Brain microvascular endothelial cell (primary cell): ENCODE results near the gene FNDC3B.

Source experiments
- DNase-seq: peaks from one replicate; pipeline ENCODE4 v3.0.0-alpha.2; 2020
- H3K27ac ChIP-seq: fragments of 250-450 bp; sonication (Bioruptor Pico); 2 replicates; pipeline ENCODE4 v1.5.1; 2020; ENCODE audit warnings: mild to moderate bottlenecking, moderate library complexity
- H3K27me3 ChIP-seq: fragments of 250-450 bp; sonication (Bioruptor Pico); replicated peaks from 2 replicates; pipeline ENCODE4 v1.5.1; 2020; ENCODE audit warnings: mild to moderate bottlenecking
- H3K36me3 ChIP-seq: fragments of 250-450 bp; sonication (Bioruptor Pico); replicated peaks from 2 replicates; pipeline ENCODE4 v1.5.1; 2020; ENCODE audit warnings: mild to moderate bottlenecking
- H3K4me3 ChIP-seq: 2 replicates; pipeline ENCODE4 v1.5.1; 2011; ENCODE audit warnings: low read depth, mild to moderate bottlenecking, control low read depth, low read length, moderate library complexity
- in situ Hi-C: cut with HindIII; loops from 2 replicates; pipeline ENCODE4 v1.10.0; 2017; ENCODE audit warnings: low sequenced_read_pairs, low pct_ligation_motif_present
- TF ChIP-seq, protein P1 (sequence below): IDR thresholded peaks from 2 replicates; pipeline ENCODE4 v1.5.1; 2011; ENCODE audit warnings: low read depth, mild to moderate bottlenecking, moderate library complexity, low read length, control low read depth, inconsistent platforms; ENCODE audit errors: missing control alignments

Gene FNDC3B

DNA sequence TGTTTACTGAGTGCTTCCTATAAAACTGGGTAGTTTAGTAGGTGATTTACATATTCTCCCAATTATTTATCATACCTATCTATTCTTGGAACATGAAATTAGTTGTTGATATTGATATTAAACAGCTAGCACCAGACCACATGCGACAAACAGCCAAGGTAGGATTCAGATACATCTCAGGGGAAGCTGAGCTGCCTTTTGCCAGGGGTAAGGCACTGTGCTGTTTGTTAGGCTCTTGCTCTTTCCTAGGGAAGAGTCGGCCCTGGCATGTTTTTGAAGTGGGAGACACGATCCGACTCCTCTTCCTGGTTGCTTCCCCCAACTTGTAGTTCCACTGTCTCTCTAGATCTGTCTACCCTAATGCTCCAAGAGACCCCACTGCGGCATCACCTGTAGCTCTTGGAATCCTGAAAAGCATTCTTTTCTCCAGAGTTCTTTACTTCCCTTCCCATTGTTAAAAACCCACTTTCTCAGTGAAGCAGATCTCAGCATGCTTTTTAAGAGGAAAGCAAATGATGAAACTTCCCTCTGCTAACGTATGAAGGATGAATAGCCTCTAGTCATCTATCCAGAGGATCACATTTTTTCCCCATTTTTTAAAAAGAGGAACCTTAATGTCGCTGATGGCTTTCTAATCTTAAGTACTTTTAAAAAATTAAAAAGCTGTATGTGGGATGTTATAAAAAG, 270.5 kb downstream of the FNDC3B start:
- TF ChIP-seq, protein P1, sequence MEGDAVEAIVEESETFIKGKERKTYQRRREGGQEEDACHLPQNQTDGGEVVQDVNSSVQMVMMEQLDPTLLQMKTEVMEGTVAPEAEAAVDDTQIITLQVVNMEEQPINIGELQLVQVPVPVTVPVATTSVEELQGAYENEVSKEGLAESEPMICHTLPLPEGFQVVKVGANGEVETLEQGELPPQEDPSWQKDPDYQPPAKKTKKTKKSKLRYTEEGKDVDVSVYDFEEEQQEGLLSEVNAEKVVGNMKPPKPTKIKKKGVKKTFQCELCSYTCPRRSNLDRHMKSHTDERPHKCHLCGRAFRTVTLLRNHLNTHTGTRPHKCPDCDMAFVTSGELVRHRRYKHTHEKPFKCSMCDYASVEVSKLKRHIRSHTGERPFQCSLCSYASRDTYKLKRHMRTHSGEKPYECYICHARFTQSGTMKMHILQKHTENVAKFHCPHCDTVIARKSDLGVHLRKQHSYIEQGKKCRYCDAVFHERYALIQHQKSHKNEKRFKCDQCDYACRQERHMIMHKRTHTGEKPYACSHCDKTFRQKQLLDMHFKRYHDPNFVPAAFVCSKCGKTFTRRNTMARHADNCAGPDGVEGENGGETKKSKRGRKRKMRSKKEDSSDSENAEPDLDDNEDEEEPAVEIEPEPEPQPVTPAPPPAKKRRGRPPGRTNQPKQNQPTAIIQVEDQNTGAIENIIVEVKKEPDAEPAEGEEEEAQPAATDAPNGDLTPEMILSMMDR = no peak
- DNase-seq = no peak
- no peak overlapping the region for H3K4me3 ChIP-seq
- H3K27me3 ChIP-seq = no peaks in the 10 kb centered on the region
- H3K36me3 ChIP-seq = peaks cover 71% of the 10 kb centered on the region
- in situ Hi-C loops = no loop called here
- no peak overlapping the region for H3K27ac ChIP-seq

DNA sequence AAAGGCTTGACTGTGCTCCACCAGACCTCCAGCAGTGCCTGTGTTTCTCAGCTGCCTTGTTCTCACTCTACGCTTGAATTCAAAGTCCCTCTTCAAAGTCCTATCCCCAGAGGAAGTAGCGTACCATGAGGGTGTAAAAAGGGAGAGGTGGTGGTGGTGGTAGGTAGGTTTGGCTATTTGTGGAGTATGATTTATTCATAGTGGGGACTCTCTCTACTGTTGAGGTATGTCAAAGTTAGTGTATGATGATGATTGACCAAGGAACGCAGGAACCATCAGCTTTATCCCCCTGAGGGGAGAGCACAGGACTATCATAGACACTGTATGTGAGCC, 271.0 kb downstream of the FNDC3B start:
- TF ChIP-seq, protein P1 = no peak
- H3K36me3 ChIP-seq = peaks cover 76% of the 10 kb centered on the region

DNA sequence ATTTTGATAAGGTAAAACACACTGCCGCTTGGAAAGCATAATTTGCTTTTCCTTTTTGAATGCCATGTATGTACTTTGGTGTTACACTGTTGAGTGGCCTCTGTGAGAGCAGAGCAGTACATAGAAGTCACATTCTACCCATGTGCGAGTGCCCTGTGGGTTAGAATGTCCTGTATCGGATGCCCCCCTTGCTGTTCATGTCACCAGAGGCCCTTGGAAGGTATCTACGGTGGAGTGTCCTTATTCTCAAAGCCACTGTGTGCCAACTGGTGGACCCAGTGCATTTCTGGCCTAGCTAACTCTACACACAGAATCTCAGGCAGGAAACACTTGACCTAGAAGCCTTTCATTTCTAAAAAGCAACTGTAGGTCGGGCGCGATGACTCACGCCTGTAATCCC, 271.8 kb downstream of the FNDC3B start:
- Histone ChIP-seq H3K36me3 (peaks cover 77% of the 10 kb centered on the region), H3K27ac (no peak overlapping the region), H3K4me3 (no peak overlapping the region), H3K27me3 (no peaks in the 10 kb centered on the region)
- in situ Hi-C loops = no loop called here
- DNase-seq = no peak
- TF ChIP-seq, protein P1 = no peak

More for the DNA sequence above, 271.0 kb downstream of the FNDC3B start:
- Histone ChIP-seq H3K27ac (no peak overlapping the region), H3K4me3 (no peak overlapping the region), H3K27me3 (no peaks in the 10 kb centered on the region)
- in situ Hi-C loops = no loop called here
- no peak for DNase-seq

DNA sequence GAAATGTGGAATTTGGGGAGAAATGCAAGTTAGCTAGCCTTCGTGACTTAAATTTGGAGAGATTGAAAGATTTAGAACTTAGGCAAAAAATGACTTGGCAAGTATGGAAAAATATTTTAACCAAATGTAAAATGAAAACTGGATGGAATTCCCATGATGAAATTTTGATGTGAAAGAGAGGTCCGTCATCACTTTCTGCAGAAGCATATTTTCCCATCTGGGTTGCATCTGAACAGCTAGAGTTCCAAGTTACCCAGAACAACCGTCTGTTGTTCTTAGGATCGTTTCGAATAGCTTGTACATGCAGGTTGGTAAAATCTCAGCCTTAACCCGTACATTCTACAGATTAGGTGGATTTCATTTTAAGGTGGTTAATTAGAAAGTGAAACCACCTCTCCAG, 272.6 kb downstream of the FNDC3B start:
- DNase-seq = no peak
- TF ChIP-seq, protein P1 = no peak
- H3K36me3 ChIP-seq = peaks cover 82% of the 10 kb centered on the region
- in situ Hi-C loops = no loop called here
- H3K4me3 ChIP-seq = no peak overlapping the region
- no peaks in the 10 kb centered on the region for H3K27me3 ChIP-seq
- H3K27ac ChIP-seq = no peak overlapping the region

DNA sequence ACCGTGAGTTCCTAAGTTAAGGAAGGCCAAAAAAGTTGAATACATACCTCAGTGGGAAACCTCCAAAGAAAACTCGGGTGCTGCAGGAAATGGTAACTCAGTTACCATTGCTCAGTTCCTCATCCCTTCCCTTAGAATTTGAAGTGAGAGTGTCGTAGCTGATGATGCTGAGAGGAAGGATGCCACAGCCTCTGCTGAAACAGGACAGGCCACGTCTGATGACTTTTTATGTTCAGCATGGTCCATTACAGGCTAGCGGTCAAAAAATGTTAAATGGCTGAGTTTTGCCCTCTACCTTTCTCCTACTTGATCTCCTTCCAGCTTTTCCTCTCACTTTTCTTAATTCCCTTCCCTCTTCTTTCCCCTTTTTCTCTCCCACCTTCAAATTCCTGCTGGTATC, 273.3 kb downstream of the FNDC3B start:
- DNase-seq = no peak
- TF ChIP-seq, protein P1 = no peak
- Histone ChIP-seq H3K27ac (no peak overlapping the region), H3K27me3 (no peaks in the 10 kb centered on the region), H3K36me3 (peaks cover 82% of the 10 kb centered on the region), H3K4me3 (no peak overlapping the region)
- in situ Hi-C loops = no loop called here

DNA sequence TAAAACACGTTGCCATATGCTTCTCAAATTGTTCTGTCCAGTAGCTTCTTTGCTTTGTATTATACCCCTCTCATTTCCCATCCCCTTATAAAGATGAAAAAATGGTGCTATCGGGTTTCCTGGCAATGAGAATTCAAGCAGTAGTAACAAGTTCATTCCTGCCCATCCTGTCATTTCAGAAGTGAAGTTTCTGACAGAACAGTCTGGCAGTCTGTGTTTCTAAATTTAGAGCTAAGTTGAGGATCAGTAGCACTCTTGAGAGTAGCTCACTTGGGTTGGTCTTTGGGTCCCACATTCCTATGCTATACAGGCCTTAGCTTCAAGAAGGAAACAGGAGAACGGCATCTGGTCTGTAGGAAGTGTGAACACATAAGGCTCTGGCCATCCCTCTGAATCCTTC, 274.3 kb downstream of the FNDC3B start:
- in situ Hi-C loops = no loop called here
- TF ChIP-seq, protein P1 = no peak
- H3K4me3 ChIP-seq = no peak overlapping the region
- no peak overlapping the region for H3K27ac ChIP-seq
- H3K36me3 ChIP-seq = peaks cover 78% of the 10 kb centered on the region
- H3K27me3 ChIP-seq = no peaks in the 10 kb centered on the region
- DNase-seq = no peak
